Measurements from ENCODE around the gene TMEM235. TPM values are rescaled to one million over a fixed set of nuclear protein-coding genes. Genes with fewer than 3 reads are reported as not detected.
A peak's percentile ranks its signal among the peaks of the same experiment; 100 is the strongest.

Gene TMEM235
- total RNA-seq, 1 donor from 2014 or later: not detected

GRCh38 chr17:78185981-78186691, 45.3 kb upstream of the TMEM235 start:
- no peaks in the 10 kb centered on the region for H3K36me3 Mint-ChIP-seq (ENCODE audit: unreplicated experiment)
- peak overlapping the region; percentile 65 for H3K4me3 Mint-ChIP-seq (ENCODE audit: unreplicated experiment)
- no peaks in the 10 kb centered on the region for H3K4me1 Mint-ChIP-seq (ENCODE audit: low read depth, unreplicated experiment)
- no peak for DNase-seq
- H3K27ac Mint-ChIP-seq (ENCODE audit: unreplicated experiment): no peak overlapping the region
- TF ChIP-seq CTCF (IDR thresholded peaks at IDR 0.05; ENCODE audit: partially characterized antibody, unreplicated experiment): no peak
- H3K9me3 Mint-ChIP-seq (ENCODE audit: unreplicated experiment): peaks cover 2% of the 10 kb centered on the region
- no peaks in the 10 kb centered on the region for H3K27me3 Mint-ChIP-seq (ENCODE audit: unreplicated experiment)

- peaks cover 2% of the 10 kb centered on the region for H3K9me3 Mint-ChIP-seq (ENCODE audit: unreplicated experiment)
- no peaks in the 10 kb centered on the region for H3K36me3 Mint-ChIP-seq (ENCODE audit: unreplicated experiment)
- peak within 1 kb of the TSS; percentile 91 for H3K27ac Mint-ChIP-seq (ENCODE audit: unreplicated experiment)
- peak; percentile 95 for TF ChIP-seq CTCF (IDR thresholded peaks at IDR 0.05; ENCODE audit: partially characterized antibody, unreplicated experiment)
- no peaks in the 10 kb centered on the region for H3K4me1 Mint-ChIP-seq (ENCODE audit: low read depth, unreplicated experiment)
- peak; percentile 99 for DNase-seq
- peak within 1 kb of the TSS; percentile 88 for H3K4me3 Mint-ChIP-seq (ENCODE audit: unreplicated experiment)
- H3K27me3 Mint-ChIP-seq (ENCODE audit: unreplicated experiment): no peaks in the 10 kb centered on the region
Measured at GRCh38 chr17:78186692-78187595, 44.5 kb upstream of the TMEM235 start, which contains the start of the genes AFMID and TK1. Gene AFMID (plus strand): TSS chr17:78187362. CDS start chr17:78187371, 9 bp downstream. Gene TK1 (minus strand): TSS chr17:78187052. CDS start chr17:78186994, 58 bp downstream.

- H3K9me3 Mint-ChIP-seq (ENCODE audit: unreplicated experiment): peaks cover 1% of the 10 kb centered on the region
- peak overlapping the region; percentile 2 for H3K4me3 Mint-ChIP-seq (ENCODE audit: unreplicated experiment)
- no peak for TF ChIP-seq CTCF (IDR thresholded peaks at IDR 0.05; ENCODE audit: partially characterized antibody, unreplicated experiment)
- H3K4me1 Mint-ChIP-seq (ENCODE audit: low read depth, unreplicated experiment): peaks cover 9% of the 10 kb centered on the region
- DNase-seq: no peak
- no peaks in the 10 kb centered on the region for H3K36me3 Mint-ChIP-seq (ENCODE audit: unreplicated experiment)
- no peaks in the 10 kb centered on the region for H3K27me3 Mint-ChIP-seq (ENCODE audit: unreplicated experiment)
- peak overlapping the region; percentile 59 for H3K27ac Mint-ChIP-seq (ENCODE audit: unreplicated experiment)
Measured at GRCh38 chr17:78196716-78197115, 34.7 kb upstream of the TMEM235 start.

- H3K36me3 Mint-ChIP-seq (ENCODE audit: unreplicated experiment): no peaks in the 10 kb centered on the region
- H3K9me3 Mint-ChIP-seq (ENCODE audit: unreplicated experiment): peaks cover 1% of the 10 kb centered on the region
- DNase-seq: no peak
- peaks cover 9% of the 10 kb centered on the region for H3K4me1 Mint-ChIP-seq (ENCODE audit: low read depth, unreplicated experiment)
- H3K27ac Mint-ChIP-seq (ENCODE audit: unreplicated experiment): peak overlapping the region; percentile 59
- H3K27me3 Mint-ChIP-seq (ENCODE audit: unreplicated experiment): no peaks in the 10 kb centered on the region
- H3K4me3 Mint-ChIP-seq (ENCODE audit: unreplicated experiment): peak overlapping the region; percentile 2
- TF ChIP-seq CTCF (IDR thresholded peaks at IDR 0.05; ENCODE audit: partially characterized antibody, unreplicated experiment): no peak
Measured at GRCh38 chr17:78197147-78197832, 34.1 kb upstream of the TMEM235 start.

All from glutamatergic neuron (in vitro differentiated cells).